Esophagus squamous epithelium (tissue), 5 donors: ENCODE data around the gene GABRP. TPM values are rescaled to one million over a fixed set of nuclear protein-coding genes. Genes with fewer than 3 reads are reported as not detected.

Experiments
- DNase-seq: peaks from one replicate; lab custom pipeline; 2025; lab: John Stamatoyannopoulos, UW
- H3K27ac ChIP-seq, 4 donors: fragments of 200-600 bp; sonication (generic); one replicate each; pipeline ENCODE4 v1.5.1; 2016 to 2019; ENCODE audit warnings: mild to moderate bottlenecking in 1 of 4
- H3K27me3 ChIP-seq, 4 donors: fragments of 200-600 bp; sonication (generic); 1 replicate in 3 of 4; 2 replicates in 1 of 4; pipeline versions ENCODE4 v1.5.1 to v1.6.0; 2017 to 2021; ENCODE audit warnings: antibody characterized with exemption in 1 of 4
- H3K36me3 ChIP-seq, 3 donors: fragments of 200-600 bp; sonication (generic); one replicate each; pipeline ENCODE4 v1.5.1; 2016 to 2019
- H3K4me1 ChIP-seq, 3 donors: fragments of 200-600 bp; sonication (generic); one replicate each; pipeline ENCODE4 v1.5.1; 2017 to 2019
- H3K4me3 ChIP-seq, 4 donors: fragments of 200-600 bp; sonication (generic); 1 replicate in 3 of 4; 2 replicates in 1 of 4; pipeline ENCODE4 v1.5.1; 2016 to 2019; ENCODE audit warnings: mild to moderate bottlenecking in 2 of 4, moderate library complexity in 1 of 4
- H3K9me3 ChIP-seq, 3 donors: fragments of 200-600 bp; sonication (generic); one replicate each; pipeline ENCODE4 v1.5.1; 2016 to 2019
- CTCF ChIP-seq, 6 experiments: fragments of 450-650 bp in 4 of 6; fragments of 200-600 bp in 2 of 6; sonication (generic) in 2 of 6; IDR thresholded peaks; one replicate each; pipeline ENCODE4 v1.5.1; 2016 to 2019; ENCODE audit warnings: antibody characterized with exemption in 6 of 6, mild to moderate bottlenecking in 4 of 6, moderate library complexity in 4 of 6
- POLR2A ChIP-seq, 4 donors: fragments of 450-650 bp; IDR thresholded peaks; one replicate each; pipeline ENCODE4 v1.6.1; 2017; ENCODE audit warnings: antibody characterized with exemption in 4 of 4, mild to moderate bottlenecking in 4 of 4, moderate library complexity in 3 of 4
- WGBS, 2 donors: methylation state at CpG; one replicate each; pipeline ENCODE4 v1.1.5; 2018; 5-methylcytosine and 5-hydroxymethylcytosine counted together
- intact Hi-C: fragments of 100-400 bp; cut with DNase I; formaldehyde crosslinking; loops from one replicate; pipeline ENCODE4 v1.15.0; 2022
- total RNA-seq, 4 donors: library from RNA; depleted of rRNA; stranded (reverse); fragments of >200 nt; gene quantifications; one replicate each; pipeline ENCODE4 v1.1.0, GENCODE V29; 2016
- donor health status: DM: yes; HTN: yes; CAD: no.

The GABRP gene
- total RNA-seq, 4 donors from 2014 or later: 1.1 to 49.2 (median 29.2) TPM

GRCh38 chr5:170861667-170861916, 78.1 kb downstream of the GABRP start:
- no peak for TF ChIP-seq CTCF (IDR thresholded peaks at IDR 0.05)
- TF ChIP-seq POLR2A (IDR thresholded peaks at IDR 0.05): no peak
- DNase-seq: no peak
- 5 to 60% methylated on average over 1 to 3 of the region's 26 CpGs for WGBS, 2 donors

GRCh38 chr5:170861917-170862766, 78.6 kb downstream of the GABRP start, which contains the start of gene RANBP17:
TSS of gene RANBP17 (plus strand) at chr5:170862018.
- WGBS, 2 donors: 0 to 4% methylated on average over 1 to 15 of the region's 102 CpGs
- Histone ChIP-seq H3K4me1 (peaks cover 0 to 16% (median 4%) of the 10 kb centered on the region in 3 donors), H3K4me3 (peak within 1 kb of the TSS; percentile 28 to 78 (median 53)), H3K27me3 (peaks cover 0 to 21% (median 0%) of the 10 kb centered on the region in 4 donors), H3K27ac (peak within 1 kb of the TSS in 2 of 4 donors; percentile 36 to 39), H3K36me3 (no peaks in the 10 kb centered on the region), H3K9me3 (peaks cover 0 to 28% (median 10%) of the 10 kb centered on the region in 3 donors)
- TF ChIP-seq CTCF (IDR thresholded peaks at IDR 0.05) (no peak), POLR2A (IDR thresholded peaks at IDR 0.05) (no peak)
- DNase-seq: no peak
- intact Hi-C loops: no loop called here

More at GRCh38 chr5:170861667-170861916, 78.1 kb downstream of the GABRP start:
- H3K4me1 ChIP-seq: peaks cover 0 to 16% (median 4%) of the 10 kb centered on the region in 3 donors
- H3K4me3 ChIP-seq: peak overlapping the region; percentile 28 to 78 (median 53)
- H3K27me3 ChIP-seq: peaks cover 0 to 21% (median 0%) of the 10 kb centered on the region in 4 donors
- H3K27ac ChIP-seq: no peak overlapping the region
- no peaks in the 10 kb centered on the region for H3K36me3 ChIP-seq
- intact Hi-C loops: no loop called here
- H3K9me3 ChIP-seq: peaks cover 0 to 28% (median 10%) of the 10 kb centered on the region in 3 donors

- WGBS, 2 donors: 81 to 82% methylated on average over 3 of the region's 3 CpGs
- H3K4me3 ChIP-seq: no peak overlapping the region
- TF ChIP-seq POLR2A (IDR thresholded peaks at IDR 0.05) (no peak), CTCF (IDR thresholded peaks at IDR 0.05) (no peak)
These were observed 80.1 kb downstream of the GABRP start for GRCh38 chr5:170863646-170864045.

More at GRCh38 chr5:170863646-170864045, 80.1 kb downstream of the GABRP start:
- peaks cover 0 to 28% (median 10%) of the 10 kb centered on the region in 3 donors for H3K9me3 ChIP-seq
- no peaks in the 10 kb centered on the region for H3K36me3 ChIP-seq
- H3K4me1 ChIP-seq: peaks cover 0 to 16% (median 4%) of the 10 kb centered on the region in 3 donors
- DNase-seq: no peak
- no peak overlapping the region for H3K27ac ChIP-seq
- peaks cover 0 to 21% (median 0%) of the 10 kb centered on the region in 4 donors for H3K27me3 ChIP-seq
- intact Hi-C loops: no loop called here

Other genes starting within 250 kb of the GABRP start
- 1 to 10 TPM in 2 of 4 donors, under 1 TPM in 2; 0.61 to 9.3 (median 1.9) TPM for gene RANBP17, start 78.3 kb downstream of the GABRP start, total RNA-seq